Endothelial cell of umbilical vein (primary cell): ENCODE measurements around the gene HMGXB4. TPM values are rescaled to one million over a fixed set of nuclear protein-coding genes. Genes with fewer than 3 reads are reported as not detected.

Source experiments
- BruUV-seq: library from RNA; stranded (reverse); fragments of 400-500 nt; replicated peaks from 2 replicates; lab custom pipeline; 2021; lab: Mats Ljungman, UMichigan
- CTCF ChIA-PET: fragments of 300-600, 350-600 bp; sonication (Branson Sonifier 250); formaldehyde crosslinking; loops from one replicate; lab custom pipeline; 2021; ENCODE audit warnings: antibody characterized with exemption, inconsistent platforms; lab: Charles Lee
- POLR2A ChIA-PET: fragments of 300-600, 350-600 bp; sonication (Branson Sonifier 250); formaldehyde crosslinking; loops from one replicate; lab custom pipeline; 2021; ENCODE audit warnings: antibody characterized with exemption, inconsistent platforms; lab: Charles Lee
- DNase-seq: peaks from one replicate; pipeline ENCODE4 v3.0.0-alpha.2; 2011; ENCODE audit warnings: low read depth, low spot score
- FAIRE-seq: peaks from 2 replicates; lab custom pipeline; 2011; peaks lifted over from hg19 to GRCh38; lab: Jason Lieb, UNC
- H2AFZ ChIP-seq: 2 replicates; pipeline ENCODE4 v1.6.0; 2012; ENCODE audit warnings: low read depth, low read length, control low read depth, inconsistent platforms
- H3K27ac ChIP-seq: 2 replicates; pipeline ENCODE4 v1.5.1; 2011; ENCODE audit warnings: low read depth, mild to moderate bottlenecking, control low read depth, low read length, moderate library complexity; ENCODE audit not compliant: insufficient read depth
- H3K27me3 ChIP-seq, 2 experiments: 2 replicates each; pipeline versions ENCODE4 v1.6.0 to v1.6.1; 2011; ENCODE audit warnings: low read length in 2 of 2, mixed read lengths in 1 of 2; ENCODE audit not compliant: control insufficient read depth in 2 of 2, insufficient read depth in 2 of 2
- H3K36me3 ChIP-seq, 2 experiments: 2 replicates in 1 of 2; 3 replicates in 1 of 2; pipeline ENCODE4 v1.5.1; 2011; ENCODE audit warnings: low read length in 2 of 2, mild to moderate bottlenecking in 1 of 2, moderate library complexity in 1 of 2; ENCODE audit not compliant: control insufficient read depth in 2 of 2, insufficient read depth in 2 of 2; ENCODE audit errors: extremely low read depth in 1 of 2
- H3K4me1 ChIP-seq: 3 replicates; pipeline ENCODE4 v1.5.1; 2011; ENCODE audit warnings: mild to moderate bottlenecking, low read length; ENCODE audit not compliant: control insufficient read depth, insufficient read depth; ENCODE audit errors: extremely low read depth
- H3K4me2 ChIP-seq: 2 replicates; pipeline ENCODE4 v1.6.1; 2011; ENCODE audit warnings: low read length, control low read depth, mixed read lengths; ENCODE audit not compliant: insufficient read depth
- H3K4me3 ChIP-seq, 3 experiments: fragments of 200-600 bp in 1 of 3; sonication (generic), shearing (Covaris generic) in 1 of 3; replicated peaks in 1 of 3; 2 replicates each; pipeline ENCODE4 v1.5.1; 2011 to 2016; ENCODE audit warnings: control low read depth in 3 of 3, low read length in 3 of 3, mild to moderate bottlenecking in 2 of 3, inconsistent platforms in 1 of 3, low read depth in 1 of 3, moderate library complexity in 1 of 3; ENCODE audit not compliant: insufficient read depth in 1 of 3
- H3K79me2 ChIP-seq: 2 replicates; pipeline ENCODE4 v1.6.0; 2012; ENCODE audit warnings: low read length, inconsistent platforms; ENCODE audit not compliant: control insufficient read depth, insufficient read depth
- H3K9ac ChIP-seq: replicated peaks from 2 replicates; pipeline ENCODE3; 2011; ENCODE audit warnings: low read length, control low read depth; ENCODE audit not compliant: insufficient read depth; ENCODE audit errors: extremely low read depth
- H3K9me1 ChIP-seq: replicated peaks from 3 replicates; pipeline ENCODE4 v1.6.0; 2011; ENCODE audit warnings: mild to moderate bottlenecking, low read length; ENCODE audit not compliant: control insufficient read depth, insufficient read depth; ENCODE audit errors: extremely low read depth
- H3K9me3 ChIP-seq: replicated peaks from 2 replicates; pipeline ENCODE4 v1.5.1; 2012; ENCODE audit warnings: low read length, inconsistent platforms; ENCODE audit not compliant: control insufficient read depth, insufficient read depth
- H4K20me1 ChIP-seq: replicated peaks from 2 replicates; pipeline ENCODE3; 2011; ENCODE audit warnings: mild to moderate bottlenecking, low read length; ENCODE audit not compliant: control insufficient read depth, insufficient read depth; ENCODE audit errors: extremely low read depth
- CTCF ChIP-seq, 2 donors: IDR thresholded peaks; 1 replicate in 1 of 2; 2 replicates in 1 of 2; pipeline ENCODE4 v1.5.1; 2011; ENCODE audit warnings: low read length in 2 of 2, mild to moderate bottlenecking in 2 of 2, moderate library complexity in 2 of 2, control low read depth in 1 of 2, inconsistent platforms in 1 of 2, low read depth in 1 of 2; ENCODE audit not compliant: insufficient read depth in 1 of 2; ENCODE audit errors: extremely low read depth in 1 of 2
- EZH2 ChIP-seq: IDR thresholded peaks from 2 replicates; pipeline ENCODE4 v1.6.1; 2012; ENCODE audit warnings: borderline replicate concordance, low read depth, mild to moderate bottlenecking, moderate library complexity, low read length, inconsistent platforms; ENCODE audit not compliant: severe bottlenecking
- FOS ChIP-seq: IDR thresholded peaks from 2 replicates; pipeline ENCODE4 v1.6.1; 2011; ENCODE audit warnings: mild to moderate bottlenecking, low read length, moderate library complexity, borderline replicate concordance; ENCODE audit not compliant: insufficient read depth
- GATA2 ChIP-seq: IDR thresholded peaks from 2 replicates; pipeline ENCODE4 v1.7.0; 2011; ENCODE audit warnings: low read depth, mild to moderate bottlenecking, moderate library complexity, mixed read lengths, low read length; ENCODE audit not compliant: insufficient read length, insufficient read depth
- JUN ChIP-seq: IDR thresholded peaks from 2 replicates; pipeline ENCODE4 v1.6.1; 2011; ENCODE audit warnings: borderline replicate concordance, low read depth; ENCODE audit not compliant: insufficient read length, insufficient read depth
- MAX ChIP-seq: IDR thresholded peaks from 2 replicates; pipeline ENCODE4 v1.6.1; 2011; ENCODE audit not compliant: insufficient read depth, insufficient read length
- MYC ChIP-seq: IDR thresholded peaks from one replicate; pipeline ENCODE4 v1.6.1; 2011; ENCODE audit warnings: mild to moderate bottlenecking, low read depth, low read length
- POLR2A ChIP-seq: IDR thresholded peaks from 2 replicates; pipeline ENCODE4 v1.6.1; 2012; ENCODE audit warnings: low read depth, mild to moderate bottlenecking, control low read depth, low read length
- POLR2AphosphoS5 ChIP-seq: IDR thresholded peaks from 2 replicates; pipeline ENCODE4 v1.6.1; 2012; ENCODE audit warnings: low read depth, mild to moderate bottlenecking, control low read depth, low read length, moderate library complexity; ENCODE audit not compliant: insufficient read depth
- dilution Hi-C: fragments of 300-500 bp; cut with MboI; formaldehyde crosslinking; loops from one replicate; pipeline ENCODE4 v1.15.0; 2019; ENCODE audit warnings: low sequenced_read_pairs; ENCODE audit not compliant: extremely low pct_ligation_motif_present
- intact Hi-C: fragments of 100-400 bp; cut with micrococcal nuclease; formaldehyde crosslinking; loops from one replicate; pipeline ENCODE4 v1.10.0; 2022
- polyA plus RNA-seq, 4 experiments: library from polyadenylated mRNA; depleted of rRNA in 3 of 4; stranded (reverse) in 3 of 4; unstranded in 1 of 4; fragments of >200 nt; gene quantifications; 2 replicates each; pipeline versions ENCODE4 v1.2.1 to v1.2.3, GENCODE V29; 2011 to 2012; ENCODE audit warnings: missing spikeins in 1 of 4
- total RNA-seq: library from RNA; stranded (reverse); gene quantifications from 2 replicates; pipeline ENCODE4 v1.2.3, GENCODE V29; 2021

Gene HMGXB4
- total and polyA plus RNA-seq, 2 donors (not counting 3 experiments of a cell fraction or from before 2014, with no cell fraction given) = 12.2 to 30.5 TPM

- DNase-seq (no peak), FAIRE-seq (no peak)
- Histone ChIP-seq H3K4me3 (no peak overlapping the region), H3K9ac (no peak overlapping the region), H3K9me1 (peaks cover under 1% of the 10 kb centered on the region), H3K36me3 (peaks cover 12 to 36% of the 10 kb centered on the region in 2 experiments), H4K20me1 (peaks cover 4% of the 10 kb centered on the region), H3K79me2 (peaks cover 37% of the 10 kb centered on the region), H3K9me3 (no peaks in the 10 kb centered on the region), H3K4me1 (peaks cover 4% of the 10 kb centered on the region), H3K27ac (no peak overlapping the region), H3K4me2 (no peak overlapping the region), H3K27me3 (no peaks in the 10 kb centered on the region), H2AFZ (no peak overlapping the region)
- intact Hi-C loops (no loop called here), dilution Hi-C loops (no loop called here)
- BruUV-seq = no TSS peak
- no peak for TF ChIP-seq POLR2A
- no peak for TF ChIP-seq CTCF (IDR thresholded peaks at IDR 0.05; ENCODE audit: extremely low read depth in 1 of 2, insufficient read depth in 1 of 2, low read depth in 1 of 2, low read length in 2 of 2)
- no peak for TF ChIP-seq POLR2AphosphoS5
- TF ChIP-seq MYC = no peak
- no peak for TF ChIP-seq GATA2
- TF ChIP-seq JUN = no peak
- TF ChIP-seq FOS = no peak
- no peak for TF ChIP-seq EZH2
- no peak for TF ChIP-seq MAX
- ChIA-PET CTCF (interaction anchor here (0.5 to 1.4 kb wide), 3 partner anchors 9 to 97 kb away, joined by 3 to 4 read pairs (median 3); no protein-coding TSS in a partner anchor), POLR2A (no interaction called here)
These were observed 7.7 kb downstream of the HMGXB4 start for GRCh38 chr22:35264986-35265385.
